HCT116 (cell line): Measurements from ENCODE around the gene KLHL17. TPM values are rescaled to one million over a fixed set of nuclear protein-coding genes. Genes with fewer than 3 reads are reported as not detected.

Source experiments
- ATAC-seq: fragments of 200-7000 bp; cut with Tn5 transposase; 2 replicates; pipeline ENCODE4 v1.9.1; 2020; ENCODE audit warnings: mild to moderate bottlenecking, moderate library complexity
- BruUV-seq: library from RNA; stranded (reverse); fragments of 400-500 nt; replicated peaks from 2 replicates; lab custom pipeline; 2021; lab: Mats Ljungman, UMichigan
- CTCF ChIA-PET: fragments of 300-600 bp; sonication (Branson Sonifier 250); formaldehyde crosslinking; loops from one replicate; lab custom pipeline; 2021; ENCODE audit warnings: antibody characterized with exemption; lab: Charles Lee
- POLR2A ChIA-PET: fragments of 300-600, 350-600 bp; sonication (Branson Sonifier 250); formaldehyde crosslinking; loops from one replicate; lab custom pipeline; 2021; ENCODE audit warnings: antibody characterized with exemption; lab: Charles Lee
- RAD21 ChIA-PET, 2 experiments: fragments of 300-600 bp; sonication (Branson Sonifier 250); formaldehyde crosslinking; loops; one replicate each; lab custom pipeline; 2023; ENCODE audit warnings: low total read pairs in 2 of 2; ENCODE audit not compliant: uncharacterized antibody in 2 of 2, unreplicated experiment in 2 of 2, low non-redundant PET in 1 of 2; lab: Charles Lee
- DNase-seq: peaks from one replicate; pipeline ENCODE4 v3.0.0-alpha.2; 2010; ENCODE audit warnings: low read depth, low spot score
- H2AFZ ChIP-seq: fragments of 200-600 bp; shearing (Covaris generic), sonication (generic); 2 replicates; pipeline ENCODE4 v1.6.1; 2017; ENCODE audit warnings: low read depth, mixed run types, mixed read lengths, antibody characterized with exemption, low read length; ENCODE audit not compliant: poor library complexity, severe bottlenecking
- H3K27ac ChIP-seq: 2 replicates; pipeline ENCODE4 v1.5.1; 2012; ENCODE audit warnings: low read depth, low read length
- H3K27me3 ChIP-seq: fragments of 200-600 bp; sonication (generic); 2 replicates; pipeline ENCODE4 v1.6.1; 2016; ENCODE audit warnings: mixed run types, low read length, mixed read lengths; ENCODE audit not compliant: insufficient read depth
- H3K36me3 ChIP-seq, 2 experiments: fragments of 200-500 bp in 1 of 2; fragments of 200-600 bp in 1 of 2; sonication (Bioruptor generic) in 1 of 2; sonication (generic) in 1 of 2; 2 replicates each; pipeline versions ENCODE4 v1.5.1 to v1.6.1; 2014 to 2016; ENCODE audit warnings: low read length in 2 of 2, inconsistent platforms in 1 of 2, mixed read lengths in 1 of 2, mixed run types in 1 of 2; ENCODE audit not compliant: insufficient read depth in 2 of 2, control insufficient read depth in 1 of 2
- H3K4me1 ChIP-seq, 2 experiments: fragments of 200-600 bp in 1 of 2; sonication (generic) in 1 of 2; 2 replicates each; pipeline versions ENCODE4 v1.5.1 to v1.6.1; 2012 to 2017; ENCODE audit warnings: low read length in 2 of 2, inconsistent platforms in 1 of 2, mild to moderate bottlenecking in 1 of 2, mixed read lengths in 1 of 2, mixed run types in 1 of 2, moderate library complexity in 1 of 2; ENCODE audit not compliant: insufficient read depth in 2 of 2, control insufficient read depth in 1 of 2
- H3K4me2 ChIP-seq: fragments of 200-600 bp; sonication (generic); 2 replicates; pipeline ENCODE4 v1.6.1; 2017; ENCODE audit warnings: mixed run types, low read length, mixed read lengths
- H3K4me3 ChIP-seq, 2 experiments: fragments of 200-600 bp in 1 of 2; sonication (generic) in 1 of 2; replicated peaks in 1 of 2; 2 replicates each; pipeline ENCODE4 v1.5.1; 2011 to 2016; ENCODE audit warnings: low read length in 2 of 2, control low read depth in 1 of 2, low read depth in 1 of 2, mild to moderate bottlenecking in 1 of 2, mixed read lengths in 1 of 2, mixed run types in 1 of 2
- H3K79me2 ChIP-seq: fragments of 200-600 bp; sonication (generic); 2 replicates; pipeline ENCODE4 v1.6.1; 2017; ENCODE audit warnings: mild to moderate bottlenecking, mixed run types, low read length, moderate library complexity, mixed read lengths; ENCODE audit not compliant: insufficient read depth
- H3K9ac ChIP-seq: fragments of 200-600 bp; sonication (generic); 2 replicates; pipeline ENCODE4 v1.6.1; 2016; ENCODE audit warnings: low read length, mixed read lengths
- H3K9me2 ChIP-seq: fragments of 200-600 bp; sonication (generic), shearing (Covaris generic); 2 replicates; pipeline ENCODE4 v1.6.1; 2017; ENCODE audit warnings: mixed run types, mild to moderate bottlenecking, moderate library complexity; ENCODE audit not compliant: insufficient read depth
- H3K9me3 ChIP-seq, 2 experiments: fragments of 200-500 bp in 1 of 2; fragments of 200-600 bp in 1 of 2; sonication (Bioruptor generic) in 1 of 2; sonication (generic) in 1 of 2; 2 replicates each; pipeline ENCODE4 v1.6.1; 2014 to 2017; ENCODE audit warnings: low read length in 2 of 2, mixed read lengths in 2 of 2, inconsistent platforms in 1 of 2, low read depth in 1 of 2, mild to moderate bottlenecking in 1 of 2, mixed run types in 1 of 2, moderate library complexity in 1 of 2; ENCODE audit not compliant: control insufficient read depth in 1 of 2, insufficient read depth in 1 of 2
- H4K20me1 ChIP-seq: fragments of 200-600 bp; sonication (generic), shearing (Covaris generic); 2 replicates; pipeline ENCODE4 v1.6.1; 2017; ENCODE audit warnings: mixed run types, mild to moderate bottlenecking, moderate library complexity; ENCODE audit not compliant: insufficient read depth
- CBX3 ChIP-seq: IDR thresholded peaks from 2 replicates; pipeline ENCODE4 v1.6.1; 2012; ENCODE audit warnings: low read depth
- CTCF ChIP-seq, 3 experiments: fragments of 200-600 bp in 1 of 3; sonication (generic) in 1 of 3; IDR thresholded peaks in 2 of 3; conservative IDR thresholded peaks in 1 of 3; 2 replicates each; pipeline ENCODE4 v1.5.1; 2012 to 2017; ENCODE audit warnings: low read depth in 2 of 3, low read length in 2 of 3, antibody characterized with exemption in 1 of 3, borderline replicate concordance in 1 of 3, control low read depth in 1 of 3, mild to moderate bottlenecking in 1 of 3, mixed read lengths in 1 of 3, mixed run types in 1 of 3, moderate library complexity in 1 of 3; ENCODE audit not compliant: insufficient read depth in 1 of 3
- EGR1 ChIP-seq: IDR thresholded peaks from 2 replicates; pipeline ENCODE4 v1.6.1; 2012; ENCODE audit warnings: low read depth
- EZH2 ChIP-seq: fragments of 200-600 bp; sonication (generic); IDR thresholded peaks from 2 replicates; pipeline ENCODE4 v1.6.1; 2017; ENCODE audit warnings: antibody characterized with exemption, mixed run types
- FOSL1 ChIP-seq: IDR thresholded peaks from 2 replicates; pipeline ENCODE4 v1.6.1; 2012; ENCODE audit warnings: low read depth
- JUND ChIP-seq: IDR thresholded peaks from 2 replicates; pipeline ENCODE4 v1.6.1; 2012
- POLR2AphosphoS5 ChIP-seq: IDR thresholded peaks from 2 replicates; pipeline ENCODE4 v1.6.1; 2011; ENCODE audit warnings: mild to moderate bottlenecking, low read depth, low read length, moderate library complexity
- RAD21 ChIP-seq: IDR thresholded peaks from 2 replicates; pipeline ENCODE4 v1.6.1; 2012; ENCODE audit warnings: low read depth, mild to moderate bottlenecking
- SIN3A ChIP-seq: IDR thresholded peaks from 2 replicates; pipeline ENCODE4 v1.6.1; 2012; ENCODE audit warnings: low read depth
- SP1 ChIP-seq: IDR thresholded peaks from 2 replicates; pipeline ENCODE4 v1.6.1; 2012; ENCODE audit warnings: low read depth
- SRF ChIP-seq: IDR thresholded peaks from 2 replicates; pipeline ENCODE4 v1.6.1; 2012; ENCODE audit warnings: low read depth
- TCF7L2 ChIP-seq: IDR thresholded peaks from 2 replicates; pipeline ENCODE4 v1.7.0; 2011; ENCODE audit warnings: borderline replicate concordance, inconsistent platforms; ENCODE audit not compliant: insufficient read depth, insufficient read length; ENCODE audit errors: extremely low read depth
- YY1 ChIP-seq: IDR thresholded peaks from 2 replicates; pipeline ENCODE4 v1.6.1; 2011; ENCODE audit warnings: low read length, low read depth, moderate library complexity, mild to moderate bottlenecking; ENCODE audit not compliant: insufficient replicate concordance; ENCODE audit errors: extremely low read depth
- ZFX ChIP-seq: fragments of 450-650 bp; IDR thresholded peaks from 2 replicates; pipeline ENCODE4 v1.6.1; 2017
- ZNF274 ChIP-seq: fragments of 200-500 bp; sonication (Bioruptor generic); IDR thresholded peaks from 2 replicates; pipeline ENCODE4 v1.6.1; 2014; ENCODE audit warnings: mild to moderate bottlenecking, low read depth, low read length, inconsistent platforms
- intact Hi-C: fragments of 100-400 bp; cut with micrococcal nuclease; formaldehyde crosslinking; loops from 2 replicates; pipeline ENCODE4 v1.10.0; 2022
- total RNA-seq: library from RNA; stranded (reverse); gene quantifications from one replicate; pipeline ENCODE4 v1.2.1, GENCODE V29; 2021; ENCODE audit not compliant: unreplicated experiment
- TF ChIP-seq, protein P1 (sequence below): IDR thresholded peaks from 2 replicates; pipeline ENCODE4 v1.6.1; 2012

KLHL17 gene
- total RNA-seq, 1 experiment from 2014 or later = 100.0 TPM

DNA sequence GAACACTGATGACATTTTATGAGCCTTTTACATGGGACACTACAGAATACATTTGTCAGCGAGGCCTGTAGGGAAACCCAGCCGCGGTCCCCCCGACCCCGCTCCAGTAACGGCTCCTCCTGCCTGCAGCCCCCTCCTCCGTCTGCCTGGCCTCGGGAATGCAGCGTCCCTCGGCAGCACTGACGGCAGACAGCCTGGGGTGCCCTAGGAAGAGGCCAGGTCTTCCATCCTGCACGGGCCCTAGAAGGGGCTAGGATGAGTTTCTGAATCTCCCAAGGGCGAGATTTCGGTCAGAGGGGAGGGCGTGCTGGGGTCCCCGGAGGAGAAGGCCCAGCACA lies 28.2 kb upstream of the KLHL17 start:
- H3K4me3 ChIP-seq = no peak overlapping the region
- no peaks in the 10 kb centered on the region for H3K79me2 ChIP-seq
- BruUV-seq = no TSS peak
- intact Hi-C loops = no loop called here
- ChIA-PET RAD21 (no interaction called here), CTCF (no interaction called here), POLR2A (no interaction called here)
- no peaks in the 10 kb centered on the region for H3K9me3 ChIP-seq
- no peak overlapping the region for H3K4me2 ChIP-seq
- no peaks in the 10 kb centered on the region for H3K9me2 ChIP-seq
- no peak overlapping the region for H3K27ac ChIP-seq
- H3K36me3 ChIP-seq = no peaks in the 10 kb centered on the region
- no peaks in the 10 kb centered on the region for H4K20me1 ChIP-seq
- no peak for ATAC-seq
- peaks cover 8% of the 10 kb centered on the region; the same call in 1 of the 2 replicates for H3K27me3 ChIP-seq
- peaks cover 0 to 13% of the 10 kb centered on the region in 2 experiments; a peak in 2 of 4 replicates for H3K4me1 ChIP-seq
- H2AFZ ChIP-seq = no peak overlapping the region
- TF ChIP-seq SP1 (no peak), ZFX (no peak), TCF7L2 (no peak), SIN3A (no peak), EGR1 (no peak), YY1 (no peak), RAD21 (no peak), EZH2 (no peak), ZNF274 (no peak)
- no peak for DNase-seq
- no peak overlapping the region for H3K9ac ChIP-seq

- no peaks in the 10 kb centered on the region for H3K79me2 ChIP-seq
- H2AFZ ChIP-seq = no peak overlapping the region
- ATAC-seq = no peak
- no peaks in the 10 kb centered on the region for H3K36me3 ChIP-seq
- peaks cover 4 to 16% of the 10 kb centered on the region in 2 experiments; a peak in 3 of 4 replicates for H3K4me1 ChIP-seq
- no peak overlapping the region for H3K4me2 ChIP-seq
- no peak for DNase-seq
- no peak overlapping the region for H3K4me3 ChIP-seq
- H3K9ac ChIP-seq = no peak overlapping the region
- intact Hi-C loops = no loop called here
- RAD21 ChIA-PET = no interaction called here
- no peaks in the 10 kb centered on the region for H4K20me1 ChIP-seq
- POLR2A ChIA-PET = no interaction called here
- CTCF ChIA-PET = no interaction called here
- H3K9me3 ChIP-seq = no peaks in the 10 kb centered on the region
- H3K27me3 ChIP-seq = peaks cover 8% of the 10 kb centered on the region; the same call in 1 of the 2 replicates
- H3K9me2 ChIP-seq = no peaks in the 10 kb centered on the region
- H3K27ac ChIP-seq = no peak overlapping the region
- no TSS peak for BruUV-seq
- no peak for TF ChIP-seq FOSL1
- no peak for TF ChIP-seq SIN3A
- TF ChIP-seq POLR2AphosphoS5 = no peak
- no peak for TF ChIP-seq JUND
- no peak for TF ChIP-seq EZH2
- TF ChIP-seq ZNF274 = no peak
- no peak for TF ChIP-seq EGR1
- TF ChIP-seq RAD21 = no peak
- TF ChIP-seq SRF = no peak
- TF ChIP-seq, protein P1, sequence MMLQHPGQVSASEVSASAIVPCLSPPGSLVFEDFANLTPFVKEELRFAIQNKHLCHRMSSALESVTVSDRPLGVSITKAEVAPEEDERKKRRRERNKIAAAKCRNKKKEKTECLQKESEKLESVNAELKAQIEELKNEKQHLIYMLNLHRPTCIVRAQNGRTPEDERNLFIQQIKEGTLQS = no peak
- TF ChIP-seq CBX3 = no peak
- no peak for TF ChIP-seq SP1
- no peak for TF ChIP-seq CTCF (IDR thresholded peaks at IDR 0.05 in 2 of 3, conservative IDR thresholded peaks at IDR 0.05 in 1 of 3; ENCODE audit: borderline replicate concordance in 1 of 3, insufficient read depth in 1 of 3, low read depth in 2 of 3, low read length in 2 of 3)
Measured at GRCh38 chr1:932776-933602, 27.4 kb upstream of the KLHL17 start.
